Stimulated activated CD4-positive, alpha-beta T cell treated with anti-CD3 and anti-CD28 coated beads, Interleukin-4, amount 100 ng/mL, for 1 hour (primary cell): ENCODE data around the gene TNNC2.
"Not testable (repeated sequence)": the region's sequence is repeated elsewhere in the genome, so short reads cannot be mapped to it uniquely, and the experiment has no call there.

Source experiments
- DNase-seq: peaks from one replicate; pipeline ENCODE4 v3.0.0-alpha.2; 2020

TNNC2 gene

GRCh38 chr20:45848421-45848820 lies 21.3 kb upstream of the TNNC2 start:
- no peak for DNase-seq

- DNase-seq: no peak
Observed at GRCh38 chr20:45845452-45845851, 18.3 kb upstream of the TNNC2 start.

- DNase-seq: no peak
Observed at GRCh38 chr20:45843506-45843905, 16.4 kb upstream of the TNNC2 start.

DNA sequence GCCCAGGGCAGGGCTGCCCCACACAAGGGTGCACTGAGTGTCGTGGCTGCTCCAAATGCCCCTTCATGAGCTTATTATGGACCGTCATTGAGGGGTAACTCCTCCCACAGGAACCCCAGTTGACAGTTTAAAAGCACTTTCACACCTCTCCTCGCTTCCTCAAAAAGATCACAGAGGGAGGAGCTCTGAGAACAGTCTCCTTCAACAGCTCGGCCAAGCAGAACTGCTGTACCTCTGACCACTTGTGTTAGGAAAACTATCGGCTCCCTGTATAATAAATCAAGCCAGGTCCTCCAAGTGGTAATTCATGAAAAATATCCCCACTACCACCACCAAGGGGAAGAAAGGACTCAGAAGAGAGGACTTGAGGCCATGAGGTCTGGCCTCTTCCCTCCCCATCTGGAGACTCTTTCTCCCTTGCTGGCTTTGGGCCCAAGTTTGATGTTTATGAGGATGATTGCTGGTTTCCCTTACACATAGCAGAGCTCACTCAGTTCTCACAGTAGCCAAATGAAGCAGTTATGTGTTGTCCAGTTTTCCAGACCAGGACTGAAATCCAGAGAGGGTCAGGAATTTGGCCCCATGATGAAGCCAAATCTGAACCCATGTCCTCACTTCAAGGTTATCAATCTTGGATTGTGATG lies 15.2 kb upstream of the TNNC2 start:
- DNase-seq: no peak

GRCh38 chr20:45841407-45842129 lies 14.5 kb upstream of the TNNC2 start:
- no peak for DNase-seq

DNA sequence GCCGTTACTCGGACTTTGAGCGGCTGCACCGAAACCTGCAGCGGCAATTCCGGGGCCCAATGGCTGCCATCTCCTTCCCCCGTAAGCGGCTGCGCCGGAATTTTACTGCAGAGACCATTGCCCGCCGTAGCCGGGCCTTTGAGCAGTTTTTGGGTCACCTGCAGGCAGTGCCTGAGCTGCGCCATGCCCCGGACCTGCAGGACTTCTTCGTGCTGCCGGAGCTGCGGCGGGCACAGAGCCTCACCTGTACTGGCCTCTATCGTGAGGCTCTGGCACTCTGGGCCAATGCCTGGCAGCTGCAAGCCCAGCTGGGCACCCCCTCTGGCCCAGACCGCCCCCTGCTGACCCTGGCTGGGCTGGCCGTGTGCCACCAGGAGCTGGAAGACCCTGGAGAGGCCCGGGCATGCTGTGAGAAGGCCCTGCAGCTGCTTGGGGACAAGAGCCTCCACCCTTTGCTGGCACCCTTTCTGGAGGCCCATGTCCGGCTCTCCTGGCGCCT lies 13.6 kb upstream of the TNNC2 start:
- no peak for DNase-seq

DNA sequence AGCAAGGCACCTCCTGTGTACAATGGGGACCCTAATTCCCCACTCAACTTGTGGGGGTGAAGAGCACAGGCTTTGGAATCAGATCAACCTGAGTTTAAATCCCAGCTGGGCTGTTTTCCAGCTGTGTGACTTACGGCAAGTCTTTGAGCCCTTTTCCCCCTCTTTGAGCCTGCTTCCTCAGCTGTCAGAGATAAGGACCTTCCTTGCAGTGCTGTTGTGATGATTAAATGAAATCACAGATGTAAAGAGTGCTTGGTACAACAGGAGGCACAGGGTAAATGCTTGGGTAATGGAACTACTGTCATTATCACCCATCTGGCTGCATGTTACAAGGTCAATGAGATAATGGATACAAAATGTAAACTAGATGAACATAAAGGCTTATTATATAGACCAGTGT lies 9.7 kb upstream of the TNNC2 start:
- no peak for DNase-seq

DNA sequence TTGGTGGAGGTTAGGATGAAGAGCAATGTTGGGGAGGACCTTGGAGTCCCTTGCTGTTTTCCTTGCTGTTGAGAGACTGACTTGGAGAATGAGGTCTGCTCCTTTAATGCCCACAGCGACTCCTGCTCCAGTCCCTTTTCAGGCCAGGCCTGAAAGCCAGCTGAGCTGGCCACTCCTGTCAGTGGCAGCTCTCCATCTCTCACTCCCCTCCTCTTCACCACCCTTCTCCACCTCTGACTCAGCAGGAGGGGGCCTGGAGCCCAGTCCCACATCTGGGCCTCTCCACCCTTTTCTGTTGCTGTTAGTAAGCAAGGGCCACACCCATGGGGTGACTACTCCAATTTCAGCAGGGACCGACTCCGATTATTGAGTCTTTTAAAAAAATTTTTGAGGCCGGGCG lies 8.7 kb upstream of the TNNC2 start:
- DNase-seq: no peak

DNA sequence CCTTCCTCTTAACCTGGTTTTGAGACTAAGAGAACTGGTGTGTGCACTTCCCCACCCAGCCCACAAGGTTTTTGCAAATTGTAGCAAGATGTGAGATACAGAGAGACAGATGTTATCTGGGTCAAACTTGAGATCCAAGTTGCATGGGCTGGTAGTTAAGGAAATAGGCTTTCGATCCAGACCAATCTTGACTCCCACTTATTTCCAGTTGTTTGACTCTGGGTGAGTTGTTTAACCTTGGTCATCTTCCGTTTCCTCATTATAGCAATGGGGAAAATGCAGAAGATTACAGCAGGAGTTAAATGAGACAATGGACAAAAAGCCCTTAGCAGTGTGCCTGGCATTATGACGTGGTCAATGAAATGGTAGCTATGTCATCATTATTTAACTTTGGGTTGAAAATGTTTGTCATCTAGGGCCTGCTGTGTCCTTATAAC lies 8.2 kb upstream of the TNNC2 start:
- no peak for DNase-seq

GRCh38 chr20:45834797-45835161 lies 7.7 kb upstream of the TNNC2 start:
- DNase-seq: no peak

GRCh38 chr20:45833883-45834796 lies 7.0 kb upstream of the TNNC2 start:
- peak; percentile 48 for DNase-seq

DNA sequence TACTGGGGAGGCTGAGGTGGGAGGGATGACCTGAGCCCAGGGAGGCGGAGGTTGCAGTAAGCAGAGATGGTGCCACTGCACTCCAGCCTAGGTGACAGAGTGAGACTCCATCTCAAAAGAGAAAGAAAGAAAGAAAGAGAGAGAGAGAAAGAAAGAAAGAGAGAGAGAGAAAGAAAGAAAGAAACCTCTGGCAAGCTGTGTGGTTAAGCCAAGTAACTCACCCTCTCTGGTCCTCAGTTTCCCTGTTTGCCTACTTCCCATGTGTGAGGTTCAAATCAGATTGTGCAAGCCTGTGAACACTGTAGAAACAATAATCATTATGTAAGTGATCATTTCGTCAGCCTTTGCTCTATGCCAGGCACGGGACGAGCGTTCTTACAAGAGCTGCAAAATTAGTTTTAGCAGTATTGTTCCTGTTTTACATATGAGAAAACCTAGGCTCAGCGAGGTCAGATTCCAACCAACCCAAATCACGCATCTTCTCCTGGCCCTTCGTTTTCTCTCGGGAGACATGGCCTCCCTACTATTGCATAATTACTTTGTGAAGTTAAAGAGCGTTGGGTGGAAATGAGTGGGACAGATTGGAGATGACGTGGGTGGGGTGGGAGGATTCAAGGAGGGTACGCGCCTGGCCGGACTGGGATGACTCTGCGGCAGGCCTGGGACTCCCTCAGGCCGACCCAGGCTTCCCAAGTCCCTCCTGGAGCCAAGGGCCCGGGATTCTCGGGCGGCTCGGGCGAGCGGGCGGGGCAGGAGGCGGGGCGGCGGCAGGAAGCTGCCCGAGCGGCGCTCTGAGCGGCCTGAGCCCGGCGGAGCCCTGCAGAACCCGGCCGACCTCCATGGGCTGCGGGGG lies 6.1 kb upstream of the TNNC2 start, which contains the start of gene SNX21:
Gene SNX21, plus strand, starts transcription at position 770 of the 853 bp plus-strand sequence. CDS start 121 bp downstream, outside the sequence.
- DNase-seq: peak; percentile 22

GRCh38 chr20:45832619-45833018 lies 5.5 kb upstream of the TNNC2 start:
- DNase-seq: no peak

- DNase-seq: not testable (repeated sequence)
Observed at GRCh38 chr20:45829673-45830106, 2.6 kb upstream of the TNNC2 start.

DNA sequence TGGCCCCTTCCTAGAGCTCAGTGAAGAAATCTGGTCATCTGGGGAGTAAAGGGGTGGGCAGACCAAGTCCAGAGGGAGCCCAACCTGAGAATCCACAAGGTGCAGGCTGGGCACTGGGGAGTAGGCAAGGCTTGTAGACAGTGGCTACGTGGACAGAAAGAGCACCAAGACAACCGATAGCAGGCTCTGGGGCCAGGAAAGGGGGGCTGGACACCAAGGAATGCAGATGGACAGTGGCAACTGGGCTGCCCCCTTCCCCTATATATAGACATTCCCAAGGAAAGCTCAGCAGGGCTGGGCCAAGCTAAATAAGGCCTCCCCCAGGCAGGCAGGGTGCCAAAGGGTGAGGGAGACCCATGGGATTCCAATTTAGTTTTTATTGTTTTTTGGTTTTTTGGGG lies 1.5 kb upstream of the TNNC2 start:
- no peak for DNase-seq

DNA sequence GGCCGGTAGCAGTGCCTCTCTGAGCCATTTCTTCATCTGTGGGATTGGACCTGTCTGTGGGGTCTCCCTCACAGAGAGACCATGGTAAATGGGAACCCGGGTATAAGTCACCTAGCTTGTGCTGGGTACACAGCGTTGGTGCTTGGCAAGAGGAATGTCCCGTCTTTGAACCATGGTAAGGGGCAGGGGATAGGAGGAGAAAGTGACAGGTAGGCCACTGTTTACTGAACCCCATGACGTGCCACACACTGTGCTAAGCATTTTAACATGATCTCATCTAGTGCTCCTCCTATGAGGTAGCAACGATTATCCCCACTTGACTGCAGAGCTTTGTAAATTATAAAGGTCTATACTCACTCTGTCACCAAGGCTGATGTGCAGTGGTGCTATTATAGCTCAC lies 600 bp upstream of the TNNC2 start:
- DNase-seq: no peak

- DNase-seq: no peak
Observed at GRCh38 chr20:45826381-45827019, 612 bp downstream of the TNNC2 start.

DNA sequence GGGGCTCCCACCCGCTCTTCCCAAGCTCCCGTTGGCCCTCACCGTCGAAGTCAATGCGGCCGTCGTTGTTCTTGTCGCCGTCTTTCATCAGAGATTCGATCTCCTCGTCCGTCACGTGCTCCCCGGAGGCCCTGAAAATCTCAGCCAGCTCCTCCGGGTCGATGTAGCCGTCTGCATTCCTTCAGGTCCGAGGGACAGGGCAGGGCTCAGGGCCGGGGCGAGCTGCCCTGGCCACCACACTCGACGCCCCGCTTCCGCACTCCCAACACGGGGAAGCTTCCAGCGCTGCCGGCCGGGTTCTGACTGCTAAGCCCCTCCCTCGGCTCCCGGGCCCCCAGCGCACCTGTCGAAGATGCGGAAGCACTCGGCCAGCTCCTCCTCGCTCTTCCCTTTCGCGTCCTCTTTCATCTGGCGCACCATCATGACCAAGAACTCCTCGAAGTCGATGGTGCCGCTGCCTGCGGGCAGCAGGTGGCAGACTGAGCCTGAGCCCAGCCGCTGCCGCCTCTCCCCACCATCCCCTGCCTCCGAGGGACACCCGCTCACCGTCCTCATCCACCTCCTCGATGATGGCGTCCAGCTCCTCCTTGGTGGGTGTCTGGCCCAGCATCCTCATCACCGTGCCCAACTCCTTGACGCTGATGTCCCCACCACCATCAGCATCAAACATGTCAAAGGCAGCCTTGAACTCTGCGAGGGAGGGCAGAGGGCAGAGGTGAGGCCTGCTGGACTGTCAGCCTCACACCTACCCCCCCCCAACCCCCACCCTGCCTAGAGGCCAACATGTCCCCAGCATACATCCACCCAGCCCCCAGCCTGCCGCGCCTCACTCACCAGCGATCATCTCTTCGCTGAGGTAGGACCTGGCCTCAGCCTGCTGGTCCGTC lies 2.9 kb downstream of the TNNC2 start:
- peak; percentile 55 for DNase-seq

- no peak for DNase-seq
Observed at GRCh38 chr20:45822857-45823256, 4.3 kb downstream of the TNNC2 start.

GRCh38 chr20:45821947-45822346 lies 5.2 kb downstream of the TNNC2 start:
- DNase-seq: no peak

GRCh38 chr20:45819466-45819865 lies 7.6 kb downstream of the TNNC2 start:
- DNase-seq: no peak
